Measurements from ENCODE around the gene FHOD1. TPM values are rescaled to one million over a fixed set of nuclear protein-coding genes. Genes with fewer than 3 reads are reported as not detected.

The FHOD1 gene
- total RNA-seq, 2 experiments from 2014 or later, result 102 to 105 TPM

- Mint-ChIP-seq H3K9me3 (no peaks in the 10 kb centered on the region), H3K36me3 (ENCODE audit: low read depth) (peaks cover 2% of the 10 kb centered on the region), H3K4me3 (peak overlapping the region; percentile 89), H3K4me1 (ENCODE audit: low read depth) (peaks cover 48% of the 10 kb centered on the region), H3K27me3 (no peaks in the 10 kb centered on the region), H3K27ac (peak overlapping the region; percentile 89)
- ATAC-seq (peak; percentile 0), DNase-seq (no peak)
- intact Hi-C loops (cut with micrococcal nuclease), result no loop called here
- TF ChIP-seq, protein P1, sequence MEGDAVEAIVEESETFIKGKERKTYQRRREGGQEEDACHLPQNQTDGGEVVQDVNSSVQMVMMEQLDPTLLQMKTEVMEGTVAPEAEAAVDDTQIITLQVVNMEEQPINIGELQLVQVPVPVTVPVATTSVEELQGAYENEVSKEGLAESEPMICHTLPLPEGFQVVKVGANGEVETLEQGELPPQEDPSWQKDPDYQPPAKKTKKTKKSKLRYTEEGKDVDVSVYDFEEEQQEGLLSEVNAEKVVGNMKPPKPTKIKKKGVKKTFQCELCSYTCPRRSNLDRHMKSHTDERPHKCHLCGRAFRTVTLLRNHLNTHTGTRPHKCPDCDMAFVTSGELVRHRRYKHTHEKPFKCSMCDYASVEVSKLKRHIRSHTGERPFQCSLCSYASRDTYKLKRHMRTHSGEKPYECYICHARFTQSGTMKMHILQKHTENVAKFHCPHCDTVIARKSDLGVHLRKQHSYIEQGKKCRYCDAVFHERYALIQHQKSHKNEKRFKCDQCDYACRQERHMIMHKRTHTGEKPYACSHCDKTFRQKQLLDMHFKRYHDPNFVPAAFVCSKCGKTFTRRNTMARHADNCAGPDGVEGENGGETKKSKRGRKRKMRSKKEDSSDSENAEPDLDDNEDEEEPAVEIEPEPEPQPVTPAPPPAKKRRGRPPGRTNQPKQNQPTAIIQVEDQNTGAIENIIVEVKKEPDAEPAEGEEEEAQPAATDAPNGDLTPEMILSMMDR (IDR thresholded peaks at IDR 0.05), result no peak
- CTCF ChIA-PET, result interaction anchor here (0.8 to 1.9 kb wide), 5 partner anchors 8 to 61 kb away, joined by 3 to 6 read pairs (median 5); partner anchors contain the start of gene E2F4
- POLR2A ChIA-PET, result interaction anchor here (1.2 to 10.0 kb wide), 3 partner anchors 9 to 23 kb away, joined by 3 to 123 read pairs (median 8); partner anchors contain the start of gene TMEM208
Measured at GRCh38 chr16:67246756-67247191, 507 bp downstream of the FHOD1 start.

- peak; percentile 15 for ATAC-seq
- peaks cover 52% of the 10 kb centered on the region for H3K4me1 Mint-ChIP-seq (ENCODE audit: low read depth)
Measured at GRCh38 chr16:67246081-67246755, 1.1 kb downstream of the FHOD1 start.

DNA sequence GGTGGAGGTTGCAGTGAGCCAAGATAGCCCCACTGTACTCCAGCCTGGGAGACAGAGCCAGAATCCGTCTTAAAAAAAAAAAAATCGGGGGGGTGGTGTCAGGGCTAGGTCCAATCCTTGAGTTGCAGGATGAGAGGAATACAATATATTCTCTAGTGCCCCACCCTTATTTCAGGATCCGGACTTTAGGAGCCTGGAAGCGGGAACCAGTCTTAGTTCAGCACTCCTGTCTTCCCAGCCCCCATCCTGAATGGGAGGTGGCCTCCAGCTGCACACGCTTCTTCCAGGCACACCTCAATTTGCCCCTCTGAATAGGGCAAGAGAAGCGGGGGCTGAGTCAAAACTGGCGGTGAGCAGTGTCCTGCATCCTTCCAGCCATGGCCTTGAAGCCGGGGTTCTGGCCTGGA is 1.6 kb downstream of the FHOD1 start:
- POLR2A ChIA-PET, result interaction anchor here (1.9 to 10.0 kb wide), 2 partner anchors 8 to 15 kb away, joined by 8 to 123 read pairs; partner anchors contain the start of gene TMEM208
- Mint-ChIP-seq H3K27ac (peak overlapping the region; percentile 87), H3K27me3 (no peaks in the 10 kb centered on the region), H3K9me3 (no peaks in the 10 kb centered on the region), H3K36me3 (ENCODE audit: low read depth) (peaks cover 2% of the 10 kb centered on the region), H3K4me1 (ENCODE audit: low read depth) (peaks cover 54% of the 10 kb centered on the region), H3K4me3 (peak overlapping the region; percentile 89)
- ATAC-seq (no peak), DNase-seq (no peak)
- TF ChIP-seq, protein P1 (IDR thresholded peaks at IDR 0.05), result no peak
- CTCF ChIA-PET, result interaction anchor here (0.7 to 1.9 kb wide), 6 partner anchors 18 to 91 kb away, joined by 3 to 9 read pairs (median 6); partner anchors contain the start of genes E2F4 and TMEM208
- intact Hi-C loops (cut with micrococcal nuclease), result loop anchor here (2.0 kb wide), 1 partner anchor 53 kb away; the partner anchor contains the start of gene E2F4

More at GRCh38 chr16:67246081-67246755, 1.1 kb downstream of the FHOD1 start:
- intact Hi-C loops (cut with micrococcal nuclease), result no loop called here
- H3K9me3 Mint-ChIP-seq, result no peaks in the 10 kb centered on the region
- H3K27me3 Mint-ChIP-seq, result no peaks in the 10 kb centered on the region
- ChIA-PET POLR2A (interaction anchor here (1.9 to 10.0 kb wide), 2 partner anchors 9 to 16 kb away, joined by 8 to 123 read pairs; partner anchors contain the start of gene TMEM208), CTCF (interaction anchor here (0.7 to 1.9 kb wide), 6 partner anchors 19 to 91 kb away, joined by 3 to 9 read pairs (median 6); partner anchors contain the start of genes E2F4 and TMEM208)
- H3K4me3 Mint-ChIP-seq, result peak overlapping the region; percentile 89
- peaks cover 2% of the 10 kb centered on the region for H3K36me3 Mint-ChIP-seq (ENCODE audit: low read depth)
- peak; percentile 81 for DNase-seq
- TF ChIP-seq, protein P1 (IDR thresholded peaks at IDR 0.05), result peak; percentile 49
- H3K27ac Mint-ChIP-seq, result peak overlapping the region; percentile 89

GRCh38 chr16:67245186-67245585 is 2.1 kb downstream of the FHOD1 start:
- TF ChIP-seq, protein P1 (IDR thresholded peaks at IDR 0.05), result no peak
- DNase-seq (no peak), ATAC-seq (no peak)
- intact Hi-C loops (cut with micrococcal nuclease), result loop anchor here (2.0 kb wide), 1 partner anchor 52 kb away; the partner anchor contains the start of gene E2F4
- Mint-ChIP-seq H3K4me3 (peak overlapping the region; percentile 89), H3K27me3 (no peaks in the 10 kb centered on the region), H3K27ac (peak overlapping the region; percentile 87), H3K4me1 (ENCODE audit: low read depth) (peaks cover 52% of the 10 kb centered on the region), H3K36me3 (ENCODE audit: low read depth) (peaks cover 2% of the 10 kb centered on the region), H3K9me3 (no peaks in the 10 kb centered on the region)
- ChIA-PET POLR2A (interaction anchor here (0.6 to 10.0 kb wide), 6 partner anchors 15 to 83 kb away, joined by 3 to 123 read pairs (median 4); partner anchors contain the start of gene TMEM208), CTCF (interaction anchor here (1.0 to 2.6 kb wide), 8 partner anchors 18 to 236 kb away, joined by 3 to 13 read pairs (median 4); partner anchors contain the start of genes ATP6V0D1, PLEKHG4 and TMEM208)

All from activated CD8-positive, alpha-beta T cell treated with anti-CD3 and anti-CD28 coated beads for 36 hours (primary cell).